T-helper 2 cell treated with Interferon-gamma antibody and Interleukin-4, amounts not matched to agents 5 μg/mL and 100 μg/mL, for 36 hours (primary cell): ENCODE results near the gene CD24.

Experiments used
- DNase-seq: peaks from one replicate; pipeline ENCODE4 v3.0.0; 2021; ENCODE audit warnings: low spot score
- H3K27ac Mint-ChIP-seq: one replicate; pipeline ENCODE4 v1.8.0; 2021; ENCODE audit warnings: mild to moderate bottlenecking, mixed read lengths
- H3K27me3 Mint-ChIP-seq: one replicate; pipeline ENCODE4 v1.8.0; 2021; ENCODE audit warnings: low read depth, mixed read lengths
- H3K36me3 Mint-ChIP-seq: one replicate; pipeline ENCODE4 v1.8.0; 2021; ENCODE audit warnings: low read depth, mixed read lengths
- H3K4me1 Mint-ChIP-seq: one replicate; pipeline ENCODE4 v1.8.0; 2021; ENCODE audit warnings: low read depth, mixed read lengths
- H3K4me3 Mint-ChIP-seq: one replicate; pipeline ENCODE4 v1.8.0; 2022; ENCODE audit warnings: mild to moderate bottlenecking, moderate library complexity, mixed read lengths
- H3K9me3 Mint-ChIP-seq: one replicate; pipeline ENCODE4 v1.8.0; 2021; ENCODE audit warnings: mixed read lengths

CD24 gene

GRCh38 chr6:106961801-106962200 lies 12.7 kb downstream of the CD24 start:
- no peaks in the 10 kb centered on the region for H3K36me3 Mint-ChIP-seq
- H3K9me3 Mint-ChIP-seq, result no peaks in the 10 kb centered on the region
- H3K27me3 Mint-ChIP-seq, result peaks cover 23% of the 10 kb centered on the region
- no peak overlapping the region for H3K4me3 Mint-ChIP-seq
- no peak for DNase-seq
- H3K4me1 Mint-ChIP-seq, result no peaks in the 10 kb centered on the region
- no peak overlapping the region for H3K27ac Mint-ChIP-seq

GRCh38 chr6:106961136-106961535 lies 13.4 kb downstream of the CD24 start:
- no peaks in the 10 kb centered on the region for H3K4me1 Mint-ChIP-seq
- DNase-seq, result no peak

GRCh38 chr6:106959985-106960384 lies 14.5 kb downstream of the CD24 start:
- Mint-ChIP-seq H3K27ac (no peak overlapping the region), H3K36me3 (no peaks in the 10 kb centered on the region), H3K4me1 (no peaks in the 10 kb centered on the region), H3K27me3 (peaks cover 19% of the 10 kb centered on the region), H3K9me3 (no peaks in the 10 kb centered on the region), H3K4me3 (no peak overlapping the region)
- no peak for DNase-seq

More at GRCh38 chr6:106961136-106961535, 13.4 kb downstream of the CD24 start:
- Mint-ChIP-seq H3K36me3 (no peaks in the 10 kb centered on the region), H3K27ac (no peak overlapping the region), H3K27me3 (peaks cover 19% of the 10 kb centered on the region), H3K4me3 (no peak overlapping the region), H3K9me3 (no peaks in the 10 kb centered on the region)

DNA sequence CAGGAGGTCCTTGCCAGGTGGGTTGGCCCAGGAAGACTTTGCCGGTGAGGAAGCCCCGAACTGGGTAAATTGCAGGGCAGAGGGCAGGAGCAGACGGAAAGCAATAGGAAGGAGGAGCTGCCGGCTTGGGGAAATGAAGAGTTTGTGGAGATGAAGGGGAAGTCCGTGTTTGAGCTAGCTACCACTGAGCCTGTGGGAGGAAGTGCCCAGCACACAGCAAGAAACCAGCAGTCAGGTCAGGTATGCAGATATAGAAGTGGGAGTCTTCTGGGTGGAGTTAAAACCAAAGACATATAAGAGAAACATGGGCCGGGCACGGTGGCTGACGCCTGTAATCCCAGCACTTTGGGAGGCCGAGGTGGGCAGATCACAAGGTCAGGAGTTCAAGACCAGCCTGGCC lies 34.7 kb downstream of the CD24 start:
- no peaks in the 10 kb centered on the region for H3K9me3 Mint-ChIP-seq
- no peak overlapping the region for H3K27ac Mint-ChIP-seq

GRCh38 chr6:106939208-106939607 lies 35.3 kb downstream of the CD24 start:
- Mint-ChIP-seq H3K4me1 (peaks cover 1% of the 10 kb centered on the region), H3K36me3 (no peaks in the 10 kb centered on the region), H3K4me3 (no peak overlapping the region), H3K9me3 (no peaks in the 10 kb centered on the region), H3K27ac (no peak overlapping the region), H3K27me3 (peaks cover 27% of the 10 kb centered on the region)
- DNase-seq, result no peak

More for the DNA sequence above, 34.7 kb downstream of the CD24 start:
- peaks cover 27% of the 10 kb centered on the region for H3K27me3 Mint-ChIP-seq
- no peak for DNase-seq
- H3K36me3 Mint-ChIP-seq, result no peaks in the 10 kb centered on the region
- H3K4me1 Mint-ChIP-seq, result peaks cover 1% of the 10 kb centered on the region
- H3K4me3 Mint-ChIP-seq, result no peak overlapping the region

- H3K27me3 Mint-ChIP-seq, result peaks cover 24% of the 10 kb centered on the region
- no peak overlapping the region for H3K4me3 Mint-ChIP-seq
- H3K36me3 Mint-ChIP-seq, result no peaks in the 10 kb centered on the region
- DNase-seq, result no peak
- H3K9me3 Mint-ChIP-seq, result no peaks in the 10 kb centered on the region
- no peaks in the 10 kb centered on the region for H3K4me1 Mint-ChIP-seq
- no peak overlapping the region for H3K27ac Mint-ChIP-seq
These were observed 46.8 kb downstream of the CD24 start for GRCh38 chr6:106927531-106928398.

GRCh38 chr6:106925948-106926347 lies 48.6 kb downstream of the CD24 start:
- no peak for DNase-seq
- Mint-ChIP-seq H3K27ac (no peak overlapping the region), H3K9me3 (no peaks in the 10 kb centered on the region), H3K36me3 (no peaks in the 10 kb centered on the region), H3K4me3 (no peak overlapping the region), H3K4me1 (no peaks in the 10 kb centered on the region), H3K27me3 (peaks cover 24% of the 10 kb centered on the region)

- no peak for DNase-seq
- Mint-ChIP-seq H3K27me3 (peaks cover 24% of the 10 kb centered on the region), H3K27ac (no peak overlapping the region), H3K4me3 (no peak overlapping the region), H3K4me1 (no peaks in the 10 kb centered on the region), H3K9me3 (no peaks in the 10 kb centered on the region), H3K36me3 (no peaks in the 10 kb centered on the region)
These were observed 49.6 kb downstream of the CD24 start for GRCh38 chr6:106924694-106925523.

GRCh38 chr6:106922626-106923025 lies 51.9 kb downstream of the CD24 start:
- DNase-seq, result no peak
- Mint-ChIP-seq H3K9me3 (no peaks in the 10 kb centered on the region), H3K4me3 (no peak overlapping the region), H3K4me1 (no peaks in the 10 kb centered on the region), H3K27ac (no peak overlapping the region), H3K36me3 (no peaks in the 10 kb centered on the region), H3K27me3 (peaks cover 23% of the 10 kb centered on the region)
